Activated CD8-positive, alpha-beta memory T cell treated with anti-CD3 and anti-CD28 coated beads, Interleukin-2, amount 50 U/mL, for 1 hour (primary cell): ENCODE results near the gene CFAP61.

Experiments
- DNase-seq: peaks from one replicate; pipeline ENCODE4 v3.0.0-alpha.2; 2020; ENCODE audit errors: extremely low read depth

CFAP61 gene

GRCh38 chr20:20274821-20275220 is 222.5 kb downstream of the CFAP61 start:
- DNase-seq, result no peak

- no peak for DNase-seq
These were observed 223.3 kb downstream of the CFAP61 start for GRCh38 chr20:20275636-20276035.

GRCh38 chr20:20276811-20277530 is 224.6 kb downstream of the CFAP61 start:
- DNase-seq, result no peak

- DNase-seq, result no peak
These were observed 225.6 kb downstream of the CFAP61 start for GRCh38 chr20:20277894-20278335.

- no peak for DNase-seq
These were observed 233.7 kb downstream of the CFAP61 start for GRCh38 chr20:20286061-20286460.

GRCh38 chr20:20289331-20289730 is 237.0 kb downstream of the CFAP61 start:
- DNase-seq, result no peak

GRCh38 chr20:20292472-20292871 is 240.1 kb downstream of the CFAP61 start:
- no peak for DNase-seq

GRCh38 chr20:20293141-20293540 is 240.8 kb downstream of the CFAP61 start:
- no peak for DNase-seq

GRCh38 chr20:20293691-20294385 is 241.5 kb downstream of the CFAP61 start:
- DNase-seq, result no peak

GRCh38 chr20:20295621-20296498 is 243.5 kb downstream of the CFAP61 start:
- no peak for DNase-seq

GRCh38 chr20:20297181-20297580 is 244.8 kb downstream of the CFAP61 start:
- no peak for DNase-seq

- DNase-seq, result no peak
These were observed 245.4 kb downstream of the CFAP61 start for GRCh38 chr20:20297752-20298151.

GRCh38 chr20:20299904-20300303 is 247.6 kb downstream of the CFAP61 start:
- no peak for DNase-seq

- DNase-seq, result no peak
These were observed 251.0 kb downstream of the CFAP61 start for GRCh38 chr20:20303320-20303719.

- DNase-seq, result no peak
These were observed 251.4 kb downstream of the CFAP61 start for GRCh38 chr20:20303742-20304141.

GRCh38 chr20:20304942-20305341 is 252.6 kb downstream of the CFAP61 start:
- no peak for DNase-seq

GRCh38 chr20:20312562-20312961 is 260.2 kb downstream of the CFAP61 start:
- DNase-seq, result no peak

GRCh38 chr20:20317195-20317594 is 264.9 kb downstream of the CFAP61 start:
- no peak for DNase-seq

- DNase-seq, result no peak
These were observed 265.5 kb downstream of the CFAP61 start for GRCh38 chr20:20317621-20318364.

- DNase-seq, result no peak
These were observed 266.2 kb downstream of the CFAP61 start for GRCh38 chr20:20318365-20319161.

GRCh38 chr20:20321134-20321533 is 268.8 kb downstream of the CFAP61 start:
- no peak for DNase-seq
